ENCODE measurements around the gene ANKH.

ANKH gene

DNA sequence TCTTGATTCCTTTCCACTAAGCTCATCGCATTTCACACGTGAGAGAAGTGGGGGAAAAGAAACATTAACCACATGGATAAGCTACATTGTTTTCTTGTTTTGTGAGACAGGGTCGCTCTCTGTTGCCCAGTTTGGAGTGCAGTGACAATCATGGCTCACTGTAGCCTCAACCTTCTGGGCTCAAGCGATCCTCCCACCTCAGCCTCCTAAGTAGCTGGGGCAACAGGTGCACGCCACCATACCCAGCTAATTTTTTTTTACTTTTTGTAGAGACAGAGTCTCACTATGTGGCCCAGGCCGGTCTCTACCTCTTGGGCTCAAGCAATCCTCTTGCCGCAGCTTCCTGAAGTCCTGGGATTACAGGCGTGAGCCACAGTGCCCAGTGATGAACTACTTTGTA is 204.3 kb downstream of the ANKH start:
- Mint-ChIP-seq H3K4me3 (peak overlapping the region; percentile 74), H3K4me1 (ENCODE audit: low read depth) (peaks cover 68% of the 10 kb centered on the region), H3K9me3 (no peaks in the 10 kb centered on the region), H3K27me3 (ENCODE audit: low read depth) (no peaks in the 10 kb centered on the region), H3K36me3 (ENCODE audit: low read depth) (peaks cover 33% of the 10 kb centered on the region), H3K27ac (no peak overlapping the region)

DNA sequence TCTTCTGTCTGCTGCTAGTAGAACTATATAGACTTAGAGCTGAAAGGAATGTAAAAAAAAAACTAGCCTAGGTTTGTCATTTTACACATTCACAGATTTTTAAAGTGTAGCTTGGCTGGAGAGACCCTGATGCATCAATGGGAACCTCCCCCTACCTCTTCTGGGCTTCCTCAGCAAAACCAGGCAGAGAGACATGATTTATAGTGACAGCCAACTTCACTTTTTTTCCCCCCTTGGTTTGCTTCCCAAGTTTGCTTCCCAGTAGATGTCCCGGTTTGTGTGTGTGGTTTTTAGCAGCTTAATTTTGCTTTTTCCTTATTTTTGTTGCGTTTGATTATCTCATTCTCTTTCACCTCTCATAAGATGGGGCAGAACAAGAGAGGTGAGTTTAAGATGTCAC is 205.2 kb downstream of the ANKH start:
- H3K27ac Mint-ChIP-seq, result peak overlapping the region; percentile 94
- no peaks in the 10 kb centered on the region for H3K9me3 Mint-ChIP-seq
- no peaks in the 10 kb centered on the region for H3K27me3 Mint-ChIP-seq (ENCODE audit: low read depth)
- H3K36me3 Mint-ChIP-seq (ENCODE audit: low read depth), result peaks cover 33% of the 10 kb centered on the region
- H3K4me1 Mint-ChIP-seq (ENCODE audit: low read depth), result peaks cover 61% of the 10 kb centered on the region
- H3K4me3 Mint-ChIP-seq, result peak overlapping the region; percentile 93

DNA sequence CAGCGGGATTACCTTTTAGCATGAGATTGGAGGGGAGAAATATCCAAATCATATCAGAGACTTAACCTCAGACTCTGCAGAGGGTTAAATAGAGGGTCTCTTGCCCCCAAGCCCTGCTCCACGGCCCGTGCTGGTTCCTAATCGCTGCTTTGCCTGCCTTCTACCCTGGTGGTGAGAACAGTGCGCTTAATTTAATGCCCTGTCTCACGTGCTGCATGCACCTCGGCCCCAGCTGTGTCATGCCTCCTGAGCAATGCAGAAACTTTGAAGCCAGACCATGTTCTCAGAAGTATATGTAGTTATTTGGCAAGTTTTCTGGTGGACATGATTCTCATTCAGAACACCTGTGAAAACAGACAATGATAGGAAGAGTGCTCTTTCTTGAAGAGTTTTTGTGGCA is 205.6 kb downstream of the ANKH start:
- H3K4me1 Mint-ChIP-seq (ENCODE audit: low read depth), result peaks cover 61% of the 10 kb centered on the region
- H3K4me3 Mint-ChIP-seq, result peak overlapping the region; percentile 93
- no peaks in the 10 kb centered on the region for H3K27me3 Mint-ChIP-seq (ENCODE audit: low read depth)
- peaks cover 32% of the 10 kb centered on the region for H3K36me3 Mint-ChIP-seq (ENCODE audit: low read depth)
- peak overlapping the region; percentile 94 for H3K27ac Mint-ChIP-seq
- H3K9me3 Mint-ChIP-seq, result no peaks in the 10 kb centered on the region

DNA sequence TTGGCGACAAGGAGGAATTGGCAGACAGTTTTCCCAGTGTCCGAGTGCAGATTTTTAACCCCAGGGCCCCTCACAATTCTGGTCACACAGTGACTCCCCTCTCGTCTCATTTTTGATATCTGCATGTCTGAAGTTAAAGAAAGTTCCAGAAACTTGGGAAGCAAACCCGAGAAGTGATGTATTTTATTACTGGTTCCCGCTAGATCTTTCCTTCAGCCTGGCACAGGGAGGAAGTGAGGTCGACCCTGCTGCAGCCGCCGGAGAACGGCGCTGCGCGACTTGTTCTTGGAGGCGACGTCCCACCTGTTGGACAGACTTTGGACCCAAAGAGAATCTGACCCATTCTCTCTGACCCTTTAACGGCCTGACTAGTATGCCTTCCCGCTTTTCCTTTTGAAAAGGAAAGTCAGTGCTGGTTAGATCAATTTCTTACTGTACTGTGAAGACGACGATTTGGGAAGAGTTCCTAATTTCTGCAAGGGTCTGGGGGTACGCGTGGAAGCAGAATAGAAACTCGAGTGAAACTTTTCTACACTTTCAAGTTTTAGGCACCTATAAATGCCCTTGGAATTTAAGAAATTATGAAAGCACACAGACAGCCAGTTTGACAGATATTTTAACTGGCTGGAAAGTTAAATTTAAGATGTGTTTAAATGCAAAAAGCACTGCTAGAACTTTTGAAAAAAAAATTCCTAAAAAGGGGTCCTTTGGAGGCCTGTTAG is 206.3 kb downstream of the ANKH start:
- H3K4me1 Mint-ChIP-seq (ENCODE audit: low read depth), result peaks cover 61% of the 10 kb centered on the region
- peak overlapping the region; percentile 93 for H3K4me3 Mint-ChIP-seq
- H3K27ac Mint-ChIP-seq, result peak overlapping the region; percentile 94
- peaks cover 36% of the 10 kb centered on the region for H3K36me3 Mint-ChIP-seq (ENCODE audit: low read depth)
- H3K27me3 Mint-ChIP-seq (ENCODE audit: low read depth), result no peaks in the 10 kb centered on the region
- no peaks in the 10 kb centered on the region for H3K9me3 Mint-ChIP-seq

DNA sequence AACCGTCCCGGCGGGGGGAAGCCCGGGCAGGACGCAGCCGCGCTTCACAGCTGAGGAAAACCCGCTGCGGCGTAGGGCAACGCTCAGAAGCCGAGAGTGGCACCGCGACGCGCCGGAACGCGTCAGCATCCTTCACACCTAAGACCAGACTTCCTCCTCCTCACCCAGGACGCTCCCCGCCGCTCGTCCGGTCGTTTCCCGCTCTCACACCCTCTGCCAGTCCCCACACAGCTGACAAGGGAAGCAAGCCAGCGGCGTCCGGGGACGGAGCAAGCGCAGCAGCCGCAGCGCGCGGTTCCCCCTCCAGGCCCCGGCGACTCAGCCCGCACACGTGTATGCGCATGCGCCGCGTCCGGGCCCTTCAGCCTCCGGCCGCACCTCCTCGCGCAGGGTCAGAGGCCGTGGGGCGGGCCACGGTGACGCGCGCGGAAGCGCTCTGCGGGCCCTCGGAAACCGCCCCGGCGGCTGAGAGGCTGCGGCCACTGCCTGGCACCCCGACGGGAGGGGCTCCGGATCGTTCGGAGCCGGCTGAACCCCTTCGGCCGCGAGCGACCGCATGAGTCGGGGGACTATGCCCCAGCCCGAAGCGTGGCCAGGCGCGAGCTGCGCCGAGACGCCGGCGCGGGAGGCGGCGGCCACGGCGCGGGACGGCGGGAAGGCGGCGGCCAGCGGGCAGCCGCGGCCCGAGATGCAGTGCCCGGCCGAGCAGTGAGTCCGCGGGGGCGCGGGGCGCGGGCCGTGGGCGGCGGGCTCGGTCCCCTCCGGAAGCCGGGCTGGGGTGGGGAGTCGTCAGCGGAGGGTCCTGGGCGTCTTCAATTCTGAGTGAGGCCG is 207.1 kb downstream of the ANKH start, which contains the start of gene OTULIN:
Gene OTULIN, plus strand, starts transcription at position 449 of the 831 bp plus-strand sequence. Its CDS starts 108 bp downstream, at position 557.
- Mint-ChIP-seq H3K27ac (peak within 1 kb of the TSS; percentile 94), H3K4me3 (peak within 1 kb of the TSS; percentile 93), H3K36me3 (ENCODE audit: low read depth) (peaks cover 36% of the 10 kb centered on the region), H3K27me3 (ENCODE audit: low read depth) (no peaks in the 10 kb centered on the region), H3K4me1 (ENCODE audit: low read depth) (peaks cover 59% of the 10 kb centered on the region), H3K9me3 (no peaks in the 10 kb centered on the region)

DNA sequence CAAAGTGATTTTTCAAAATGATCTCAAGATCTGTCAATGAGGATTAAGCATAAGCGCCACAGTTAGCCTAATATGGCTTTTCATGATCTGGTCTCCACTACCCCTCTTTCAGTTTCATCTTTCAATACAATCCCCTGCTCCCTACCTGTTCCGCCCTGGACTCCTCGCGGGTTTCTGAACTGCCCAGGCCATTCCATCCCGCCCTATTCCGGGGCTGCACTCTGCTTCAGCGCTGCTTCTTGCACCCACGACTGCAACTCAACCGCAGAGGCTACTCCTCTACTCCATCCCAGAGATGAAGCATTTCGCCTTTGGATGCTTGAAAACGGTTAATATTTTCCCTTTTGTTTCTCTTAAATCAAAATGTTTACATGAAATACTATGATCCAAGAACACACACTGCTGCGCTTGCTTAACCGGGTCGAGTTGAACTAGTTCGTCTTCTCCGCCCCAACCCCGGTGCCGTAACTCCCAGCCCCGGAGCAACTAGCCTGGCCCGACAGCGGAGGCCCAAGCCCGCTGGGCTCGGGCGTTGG is 207.8 kb downstream of the ANKH start:
- no peaks in the 10 kb centered on the region for H3K27me3 Mint-ChIP-seq (ENCODE audit: low read depth)
- H3K9me3 Mint-ChIP-seq, result no peaks in the 10 kb centered on the region
- H3K36me3 Mint-ChIP-seq (ENCODE audit: low read depth), result peaks cover 36% of the 10 kb centered on the region
- peak overlapping the region; percentile 88 for H3K4me3 Mint-ChIP-seq
- peaks cover 59% of the 10 kb centered on the region for H3K4me1 Mint-ChIP-seq (ENCODE audit: low read depth)
- H3K27ac Mint-ChIP-seq, result peak overlapping the region; percentile 93

DNA sequence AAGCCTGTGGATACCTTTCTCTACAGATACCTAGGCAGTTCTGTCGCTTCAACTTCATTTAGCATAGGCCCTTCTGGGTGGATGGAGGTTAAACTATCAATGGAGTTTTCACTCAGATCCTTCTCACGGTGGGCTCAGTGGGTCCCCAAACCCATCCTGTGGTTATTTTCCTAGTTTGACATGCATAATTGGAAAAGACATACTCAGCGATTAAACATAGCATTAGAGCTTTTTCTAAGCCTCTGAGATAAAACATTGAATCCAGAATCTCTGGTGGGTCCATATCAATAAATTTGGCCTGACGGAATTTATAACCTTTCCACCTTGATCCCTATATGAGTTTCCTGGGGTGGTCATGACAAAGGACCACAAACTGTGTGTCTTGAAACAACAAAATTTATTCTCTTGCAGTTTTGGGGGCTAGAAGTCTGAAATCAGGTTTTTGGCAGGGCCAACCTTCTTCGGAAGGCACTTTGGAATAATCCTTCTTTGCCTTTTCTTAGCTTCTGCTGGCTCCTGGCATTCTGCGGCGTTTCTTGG is 208.8 kb downstream of the ANKH start:
- Mint-ChIP-seq H3K4me3 (peak overlapping the region; percentile 88), H3K4me1 (ENCODE audit: low read depth) (peaks cover 52% of the 10 kb centered on the region), H3K27ac (peak overlapping the region; percentile 93), H3K27me3 (ENCODE audit: low read depth) (no peaks in the 10 kb centered on the region), H3K36me3 (ENCODE audit: low read depth) (peaks cover 27% of the 10 kb centered on the region), H3K9me3 (no peaks in the 10 kb centered on the region)

DNA sequence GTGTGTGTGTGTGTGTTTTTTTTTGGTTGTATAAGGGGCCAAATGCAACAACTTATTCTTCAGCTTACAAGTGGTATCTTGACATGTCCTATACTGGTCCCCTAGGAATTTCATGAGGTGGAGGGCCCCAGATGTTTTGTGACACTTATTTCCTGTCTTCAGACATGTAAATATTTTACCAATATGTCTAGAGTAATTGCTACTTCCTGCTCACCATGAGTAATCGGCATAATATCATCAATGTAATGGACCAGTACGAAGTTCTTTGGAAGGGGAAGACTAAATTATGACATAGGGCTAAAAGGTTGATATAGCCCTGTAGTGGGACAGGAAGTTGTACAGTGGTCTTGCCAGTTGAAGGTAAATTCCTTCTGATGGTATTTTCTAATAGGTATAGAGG is 210.7 kb downstream of the ANKH start:
- no peaks in the 10 kb centered on the region for H3K27me3 Mint-ChIP-seq (ENCODE audit: low read depth)
- peaks cover 36% of the 10 kb centered on the region for H3K4me1 Mint-ChIP-seq (ENCODE audit: low read depth)
- no peak overlapping the region for H3K4me3 Mint-ChIP-seq
- peaks cover 15% of the 10 kb centered on the region for H3K36me3 Mint-ChIP-seq (ENCODE audit: low read depth)
- H3K27ac Mint-ChIP-seq, result no peak overlapping the region
- H3K9me3 Mint-ChIP-seq, result no peaks in the 10 kb centered on the region

DNA sequence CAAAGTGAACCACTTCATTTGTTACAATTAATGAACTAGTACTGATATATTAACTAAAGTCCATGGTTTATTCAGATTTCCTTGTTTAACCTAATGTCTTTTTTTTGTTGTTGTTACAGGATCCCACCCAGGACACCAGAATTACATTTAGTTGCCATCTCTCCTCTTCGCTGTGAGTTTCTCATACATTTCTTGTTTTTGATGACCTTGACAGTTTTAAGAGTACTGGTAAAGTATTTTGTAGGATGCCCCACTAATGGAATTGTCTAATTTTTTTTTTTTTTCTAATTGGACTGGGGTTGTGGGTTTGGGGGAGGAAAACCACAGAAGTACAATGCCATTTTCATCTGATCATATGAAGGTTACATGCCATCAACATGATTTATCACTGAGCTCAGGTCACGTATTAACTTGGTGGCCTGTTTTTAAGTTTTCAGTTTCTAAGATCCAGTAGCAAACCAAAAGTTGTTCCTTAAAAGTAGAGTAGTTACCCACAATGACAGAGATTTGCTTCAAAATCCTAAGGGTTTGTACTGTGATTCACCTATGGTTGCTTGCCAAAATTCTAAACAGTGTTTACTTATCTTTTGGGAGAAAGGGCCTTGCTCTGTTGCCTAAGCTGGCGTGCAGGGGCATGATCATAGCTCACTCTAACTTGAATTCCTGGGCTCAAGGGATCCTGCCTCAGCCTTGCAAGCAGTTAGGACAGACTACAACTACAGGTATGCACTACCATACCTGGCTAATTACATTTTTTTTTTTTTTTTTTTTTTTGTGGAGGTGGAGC is 211.6 kb downstream of the ANKH start:
- no peaks in the 10 kb centered on the region for H3K27me3 Mint-ChIP-seq (ENCODE audit: low read depth)
- no peak overlapping the region for H3K4me3 Mint-ChIP-seq
- H3K4me1 Mint-ChIP-seq (ENCODE audit: low read depth), result peaks cover 38% of the 10 kb centered on the region
- peaks cover 11% of the 10 kb centered on the region for H3K36me3 Mint-ChIP-seq (ENCODE audit: low read depth)
- no peak overlapping the region for H3K27ac Mint-ChIP-seq
- no peaks in the 10 kb centered on the region for H3K9me3 Mint-ChIP-seq

DNA sequence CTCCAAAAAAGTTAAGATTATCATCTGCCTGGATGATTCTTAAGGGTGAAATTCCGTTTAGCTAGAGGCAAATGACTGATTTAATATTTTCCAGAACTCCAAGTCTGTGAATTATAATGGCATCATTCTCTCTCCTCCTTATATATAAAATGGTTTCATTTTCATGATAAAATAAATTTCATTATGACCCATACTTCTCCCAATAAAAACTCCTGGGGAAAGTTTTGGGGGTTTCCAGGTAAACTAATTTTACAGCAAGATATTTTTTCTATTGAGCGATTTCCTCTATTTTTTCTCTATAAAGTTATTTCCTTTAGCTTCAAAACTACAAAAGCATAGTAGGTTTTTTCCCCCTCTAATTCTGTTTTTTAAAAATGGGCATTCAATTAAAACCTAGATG is 214.7 kb downstream of the ANKH start:
- Mint-ChIP-seq H3K27ac (no peak overlapping the region), H3K4me1 (ENCODE audit: low read depth) (peaks cover 25% of the 10 kb centered on the region), H3K36me3 (ENCODE audit: low read depth) (peaks cover 4% of the 10 kb centered on the region), H3K4me3 (no peak overlapping the region), H3K27me3 (ENCODE audit: low read depth) (no peaks in the 10 kb centered on the region), H3K9me3 (no peaks in the 10 kb centered on the region)

DNA sequence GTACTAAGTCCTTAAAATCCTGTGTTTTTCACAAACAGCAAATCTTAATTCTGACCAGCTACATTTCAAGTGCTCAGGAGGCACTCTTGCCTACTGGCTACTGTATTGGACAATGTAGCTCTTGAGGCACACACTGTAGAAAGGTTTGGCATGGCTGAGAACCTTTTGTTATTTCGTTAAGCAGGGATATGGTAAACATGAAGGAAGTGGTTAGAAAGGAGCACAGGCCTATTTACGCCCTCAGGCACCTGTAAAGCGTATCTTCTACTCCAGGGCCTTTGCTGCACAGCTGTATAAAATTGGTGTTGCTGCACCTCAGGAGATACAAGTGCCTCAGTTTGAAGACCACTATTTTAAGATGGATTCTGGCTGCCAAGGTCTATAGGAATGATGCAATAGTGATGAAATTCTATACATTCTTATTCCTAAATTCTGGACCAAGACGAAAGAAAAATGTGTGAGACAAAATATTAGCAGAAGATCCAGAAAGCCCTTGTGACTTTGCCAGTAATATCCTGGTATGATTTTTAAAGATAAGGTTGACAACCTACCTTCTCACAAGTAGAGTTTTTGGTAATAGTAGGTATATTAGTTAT is 216.3 kb downstream of the ANKH start:
- no peak overlapping the region for H3K27ac Mint-ChIP-seq
- H3K4me1 Mint-ChIP-seq (ENCODE audit: low read depth), result peaks cover 16% of the 10 kb centered on the region
- no peaks in the 10 kb centered on the region for H3K36me3 Mint-ChIP-seq (ENCODE audit: low read depth)
- peaks cover 10% of the 10 kb centered on the region for H3K27me3 Mint-ChIP-seq (ENCODE audit: low read depth)
- no peak overlapping the region for H3K4me3 Mint-ChIP-seq
- no peaks in the 10 kb centered on the region for H3K9me3 Mint-ChIP-seq

Measured in T-helper 1 cell treated with Interleukin-12 subunit alpha and Interleukin-12 subunit beta and Interleukin-4 antibody, amounts not matched to agents 30 μg/mL and 1 μg/mL, for 36 hours (primary cell).